Subcutaneous abdominal adipose tissue (tissue), 5 donors: ENCODE data around the gene CMSS1.

ENCODE experiments used
- H3K27ac ChIP-seq: one replicate; pipeline ENCODE4 v1.7.0; 2013; ENCODE audit warnings: low read depth, mild to moderate bottlenecking, inconsistent platforms, low read length, moderate library complexity
- H3K27me3 ChIP-seq, 5 donors: one replicate each; pipeline ENCODE4 v1.7.0; 2013; ENCODE audit warnings: low read length in 5 of 5, inconsistent platforms in 1 of 5; ENCODE audit not compliant: control insufficient read depth in 5 of 5, insufficient read depth in 4 of 5
- H3K36me3 ChIP-seq, 5 donors: one replicate each; pipeline ENCODE4 v1.7.0; 2013; ENCODE audit warnings: low read length in 5 of 5; ENCODE audit not compliant: control insufficient read depth in 5 of 5, insufficient read depth in 5 of 5
- H3K4me1 ChIP-seq, 5 donors: one replicate each; pipeline ENCODE4 v1.7.0; 2013; ENCODE audit warnings: low read length in 5 of 5, mild to moderate bottlenecking in 3 of 5, moderate library complexity in 1 of 5; ENCODE audit not compliant: control insufficient read depth in 5 of 5, insufficient read depth in 5 of 5
- H3K4me3 ChIP-seq, 5 donors: one replicate each; pipeline ENCODE4 v1.7.0; 2013; ENCODE audit warnings: low read length in 5 of 5, low read depth in 1 of 5
- H3K9ac ChIP-seq, 5 donors: one replicate each; pipeline ENCODE4 v1.7.0; 2013; ENCODE audit warnings: low read length in 5 of 5, mild to moderate bottlenecking in 4 of 5, moderate library complexity in 3 of 5
- H3K9me3 ChIP-seq, 5 donors: one replicate each; pipeline ENCODE4 v1.7.0; 2013; ENCODE audit warnings: low read length in 5 of 5; ENCODE audit not compliant: control insufficient read depth in 5 of 5
- donor health status: healthy.
- donor health status: healthy.
- donor health status: healthy.
- donor health status: healthy.
- donor health status: healthy.

Gene CMSS1

DNA sequence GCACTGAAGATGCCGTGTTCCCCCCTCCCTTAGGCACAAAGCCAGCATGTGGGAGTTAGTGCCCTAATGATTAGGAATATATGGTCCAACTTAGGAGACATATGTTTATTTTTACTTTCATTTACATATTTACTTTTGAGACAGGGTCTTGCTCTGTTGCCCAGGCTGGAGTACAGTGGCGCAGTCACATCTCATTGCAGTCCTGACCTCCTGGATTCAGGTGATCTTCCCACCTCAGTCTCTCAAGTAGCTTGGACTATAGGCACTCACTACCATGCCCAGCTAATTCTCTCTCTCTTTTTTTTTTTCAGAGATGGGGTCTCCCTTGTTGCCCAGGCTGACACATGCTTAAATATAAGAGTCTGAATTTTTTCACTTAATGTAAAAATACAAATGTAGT, 391.5 kb downstream of the CMSS1 start:
- Histone ChIP-seq H3K4me1 (peaks cover 0 to 17% (median 15%) of the 10 kb centered on the region in 5 donors), H3K4me3 (no peak overlapping the region), H3K9ac (no peak overlapping the region), H3K27me3 (no peaks in the 10 kb centered on the region), H3K9me3 (no peaks in the 10 kb centered on the region), H3K36me3 (no peaks in the 10 kb centered on the region), H3K27ac (no peak overlapping the region)

DNA sequence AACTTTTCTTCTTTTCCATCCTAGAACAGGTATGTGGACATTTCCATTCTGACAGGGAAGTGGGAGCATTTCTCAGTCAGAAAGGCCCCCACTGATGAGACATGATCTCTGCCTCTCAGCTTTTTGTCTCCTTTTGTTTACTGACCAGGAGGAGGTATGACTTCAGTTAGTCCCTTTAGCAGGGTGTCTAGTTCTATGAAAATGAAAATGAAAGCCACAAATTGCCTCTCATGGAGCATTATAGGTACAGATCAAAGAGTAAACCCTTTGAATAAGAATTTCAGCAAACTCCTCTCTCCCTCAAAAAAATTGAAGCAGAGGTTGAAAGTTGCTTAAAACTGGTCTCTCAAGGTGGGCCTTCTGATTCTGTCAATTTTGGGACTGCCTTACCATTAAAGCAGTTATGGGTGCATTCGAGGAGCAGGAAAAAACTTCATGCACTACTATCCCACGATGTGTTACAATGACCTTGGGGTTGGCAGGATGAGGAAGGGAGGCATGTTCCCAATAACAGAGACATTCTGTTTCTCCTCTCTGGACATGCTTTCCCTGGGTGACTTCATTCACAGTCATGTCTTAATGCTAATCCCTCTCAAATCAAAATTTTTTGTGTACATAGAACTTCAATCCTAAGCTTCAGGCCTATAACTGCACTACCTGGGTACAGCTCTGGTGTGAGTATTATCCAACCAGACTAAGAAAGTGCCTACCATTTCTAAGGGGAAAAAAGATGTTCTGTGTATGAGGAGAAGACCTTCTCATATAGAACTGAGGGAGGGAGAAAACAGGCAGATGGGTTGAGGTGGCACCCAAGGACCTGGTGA, 392.5 kb downstream of the CMSS1 start:
- Histone ChIP-seq H3K4me1 (peaks cover 0 to 17% (median 15%) of the 10 kb centered on the region in 5 donors), H3K9me3 (no peaks in the 10 kb centered on the region), H3K36me3 (no peaks in the 10 kb centered on the region), H3K27ac (peak overlapping the region; percentile 40), H3K9ac (peak overlapping the region in 1 of 5 donors; percentile 24), H3K4me3 (peak overlapping the region in 2 of 5 donors; percentile 1 to 19), H3K27me3 (no peaks in the 10 kb centered on the region)

DNA sequence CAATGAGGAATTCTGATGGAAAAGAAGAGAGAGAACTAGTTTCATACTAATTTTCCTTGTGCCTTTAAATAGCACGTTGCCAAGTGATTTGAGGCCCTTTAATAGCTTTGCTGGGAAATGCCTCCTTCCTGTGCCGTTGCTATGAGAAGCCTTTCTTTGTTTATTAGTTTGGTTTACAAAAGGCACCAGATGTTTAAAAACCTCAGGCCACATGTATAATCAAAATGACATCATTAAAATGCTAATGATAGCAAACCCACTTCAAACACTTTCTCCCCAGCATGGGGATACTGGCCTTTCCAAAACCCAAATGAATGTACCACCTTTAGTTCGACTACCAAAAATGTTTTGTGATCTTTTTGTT, 393.1 kb downstream of the CMSS1 start:
- Histone ChIP-seq H3K36me3 (no peaks in the 10 kb centered on the region), H3K9me3 (no peaks in the 10 kb centered on the region), H3K4me3 (no peak overlapping the region), H3K27ac (peak overlapping the region; percentile 40), H3K4me1 (peaks cover 0 to 17% (median 15%) of the 10 kb centered on the region in 5 donors), H3K9ac (peak overlapping the region in 1 of 5 donors; percentile 14), H3K27me3 (no peaks in the 10 kb centered on the region)

DNA sequence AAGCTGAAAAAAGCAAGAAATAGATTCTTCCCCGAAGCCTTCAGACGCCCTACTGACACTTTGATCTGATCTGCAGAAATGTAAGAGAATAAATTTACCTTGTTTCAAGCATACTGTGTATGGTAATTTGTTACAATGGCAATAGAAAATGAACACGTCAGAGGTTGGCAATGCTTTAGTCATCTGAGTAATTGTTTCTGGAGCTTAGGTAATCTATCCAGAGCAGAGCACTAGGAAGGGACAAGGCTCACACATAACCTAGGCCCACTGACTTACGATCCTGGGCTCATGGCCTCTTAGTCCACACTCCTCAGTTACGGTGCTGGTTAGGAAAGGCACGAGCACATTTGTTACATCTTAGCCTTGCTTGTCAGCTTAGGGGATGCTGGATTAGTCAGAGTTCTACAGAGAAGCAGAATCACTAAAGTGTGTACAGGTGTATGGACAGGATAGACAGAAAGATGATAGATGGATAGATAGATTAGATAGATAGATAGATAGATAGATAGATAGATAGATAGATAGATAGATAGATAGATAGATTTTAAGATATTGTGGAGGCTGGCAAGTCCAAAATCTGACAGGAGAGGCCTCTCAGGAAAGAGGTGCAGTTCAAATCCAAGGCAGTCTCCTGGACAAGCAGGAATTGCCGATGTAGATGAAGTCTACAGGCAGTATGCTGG, 396.4 kb downstream of the CMSS1 start:
- Histone ChIP-seq H3K4me1 (peaks cover 0 to 17% (median 15%) of the 10 kb centered on the region in 5 donors), H3K9me3 (peaks cover 0 to 3% (median 0%) of the 10 kb centered on the region in 5 donors), H3K27me3 (no peaks in the 10 kb centered on the region), H3K36me3 (no peaks in the 10 kb centered on the region), H3K27ac (no peak overlapping the region), H3K9ac (no peak overlapping the region), H3K4me3 (no peak overlapping the region)

DNA sequence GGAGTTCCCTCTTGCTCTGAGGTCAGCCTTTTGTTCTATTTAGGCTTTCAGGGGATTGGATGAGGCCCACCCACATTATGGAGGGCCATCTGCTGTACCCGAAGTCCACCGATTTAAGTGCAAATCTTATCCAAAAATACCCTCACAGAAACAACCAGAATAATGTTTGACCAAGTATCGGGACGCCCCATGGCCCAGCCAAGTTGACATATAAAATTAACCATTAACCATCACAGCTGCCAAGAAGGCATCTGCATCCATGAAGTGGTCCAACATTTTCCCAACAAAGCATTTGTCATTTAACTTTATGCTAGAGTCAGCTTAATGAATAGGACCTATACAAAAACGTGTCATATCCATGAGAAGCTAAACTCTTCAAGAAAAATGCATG, 396.9 kb downstream of the CMSS1 start:
- peaks cover 0 to 17% (median 15%) of the 10 kb centered on the region in 5 donors for H3K4me1 ChIP-seq
- peaks cover 0 to 3% (median 0%) of the 10 kb centered on the region in 5 donors for H3K9me3 ChIP-seq
- H3K9ac ChIP-seq: no peak overlapping the region
- H3K36me3 ChIP-seq: no peaks in the 10 kb centered on the region
- H3K27me3 ChIP-seq: no peaks in the 10 kb centered on the region
- H3K27ac ChIP-seq: no peak overlapping the region
- H3K4me3 ChIP-seq: no peak overlapping the region

DNA sequence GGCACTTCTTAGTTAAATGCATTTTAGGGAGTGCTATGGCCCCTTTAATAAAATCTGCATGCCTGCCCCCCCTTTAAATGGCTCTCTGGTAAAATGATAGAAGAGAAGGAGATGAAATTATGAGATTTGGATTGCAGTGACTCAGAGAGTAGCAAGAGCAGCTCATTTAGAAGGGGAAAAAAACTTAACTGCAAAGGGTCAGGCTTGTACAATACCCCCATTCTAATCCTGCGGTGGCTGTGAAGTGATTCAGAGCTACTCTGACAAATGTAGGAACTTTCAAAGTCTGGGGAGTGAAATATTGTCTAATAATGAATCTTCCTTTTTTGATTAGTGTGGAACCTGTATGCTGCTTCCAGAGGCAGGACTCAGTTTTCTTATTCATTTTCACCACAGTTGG, 399.1 kb downstream of the CMSS1 start:
- Histone ChIP-seq H3K4me3 (no peak overlapping the region), H3K9me3 (peaks cover 0 to 3% (median 0%) of the 10 kb centered on the region in 5 donors), H3K9ac (no peak overlapping the region), H3K27ac (no peak overlapping the region), H3K36me3 (no peaks in the 10 kb centered on the region), H3K4me1 (no peaks in the 10 kb centered on the region), H3K27me3 (no peaks in the 10 kb centered on the region)

DNA sequence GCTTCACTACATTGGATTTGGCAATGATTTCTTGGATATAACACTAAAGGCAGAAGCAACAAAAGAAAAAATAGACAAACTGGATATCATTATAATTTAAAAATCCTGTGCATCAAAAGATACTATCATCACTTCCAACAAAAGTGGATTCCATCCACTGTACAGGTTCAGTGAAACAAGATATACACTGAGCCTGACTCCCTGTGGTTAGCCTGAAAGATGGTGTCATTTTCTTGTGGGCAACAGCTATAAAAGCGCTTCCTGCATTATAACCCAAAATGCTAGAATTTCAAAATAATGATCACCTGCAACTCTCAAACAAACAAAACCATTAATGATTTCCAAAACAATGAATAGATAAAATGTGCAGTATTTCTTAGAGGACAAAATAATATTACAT, 403.5 kb downstream of the CMSS1 start:
- H3K9me3 ChIP-seq: peaks cover 0 to 3% (median 0%) of the 10 kb centered on the region in 5 donors
- no peak overlapping the region for H3K9ac ChIP-seq
- H3K27me3 ChIP-seq: no peaks in the 10 kb centered on the region
- no peaks in the 10 kb centered on the region for H3K36me3 ChIP-seq
- H3K4me1 ChIP-seq: no peaks in the 10 kb centered on the region
- no peak overlapping the region for H3K27ac ChIP-seq
- H3K4me3 ChIP-seq: no peak overlapping the region

DNA sequence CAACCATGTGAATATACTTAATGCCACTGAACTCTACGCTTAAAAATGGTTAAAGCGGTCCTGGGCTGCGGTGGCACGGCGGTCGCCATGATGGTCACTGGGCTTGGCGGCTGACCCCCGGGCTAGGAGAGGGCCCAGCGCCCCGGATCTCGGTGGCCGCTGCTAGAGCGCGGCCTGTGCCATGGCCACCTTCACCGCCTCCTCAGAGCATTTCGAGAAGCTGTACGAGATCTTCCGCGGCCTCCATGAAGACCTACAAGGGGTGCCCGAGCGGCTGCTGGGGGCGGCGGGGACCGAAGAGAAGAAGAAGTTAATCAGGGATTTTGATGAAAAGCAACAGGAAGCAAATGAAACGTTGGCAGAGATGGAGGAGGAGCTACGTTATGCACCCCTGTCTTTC, 407.5 kb downstream of the CMSS1 start:
- no peak overlapping the region for H3K4me3 ChIP-seq
- H3K36me3 ChIP-seq: no peaks in the 10 kb centered on the region
- no peak overlapping the region for H3K27ac ChIP-seq
- H3K9ac ChIP-seq: no peak overlapping the region
- no peaks in the 10 kb centered on the region for H3K9me3 ChIP-seq
- H3K27me3 ChIP-seq: no peaks in the 10 kb centered on the region
- H3K4me1 ChIP-seq: peaks cover 0 to 8% (median 0%) of the 10 kb centered on the region in 5 donors

DNA sequence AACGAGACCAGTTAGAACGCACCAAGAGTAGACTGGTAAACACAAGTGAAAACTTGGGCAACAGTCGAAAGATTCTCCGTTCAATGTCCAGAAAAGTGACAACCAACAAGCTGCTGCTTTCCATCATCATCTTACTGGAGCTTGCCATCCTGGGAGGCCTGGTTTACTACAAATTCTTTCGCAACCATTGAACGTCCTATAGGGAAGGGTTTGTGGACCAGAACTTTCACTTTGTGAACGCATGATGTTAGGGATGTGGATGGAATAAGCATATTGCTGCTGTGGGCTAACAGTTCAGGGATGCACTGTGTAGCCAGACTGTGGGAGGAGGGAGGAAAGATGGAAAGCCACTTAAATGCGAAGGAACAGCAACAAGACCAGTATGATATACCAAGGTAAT, 408.2 kb downstream of the CMSS1 start:
- Histone ChIP-seq H3K4me1 (peaks cover 0 to 8% (median 0%) of the 10 kb centered on the region in 5 donors), H3K4me3 (no peak overlapping the region), H3K9ac (no peak overlapping the region), H3K36me3 (no peaks in the 10 kb centered on the region), H3K27ac (no peak overlapping the region), H3K27me3 (no peaks in the 10 kb centered on the region), H3K9me3 (no peaks in the 10 kb centered on the region)

DNA sequence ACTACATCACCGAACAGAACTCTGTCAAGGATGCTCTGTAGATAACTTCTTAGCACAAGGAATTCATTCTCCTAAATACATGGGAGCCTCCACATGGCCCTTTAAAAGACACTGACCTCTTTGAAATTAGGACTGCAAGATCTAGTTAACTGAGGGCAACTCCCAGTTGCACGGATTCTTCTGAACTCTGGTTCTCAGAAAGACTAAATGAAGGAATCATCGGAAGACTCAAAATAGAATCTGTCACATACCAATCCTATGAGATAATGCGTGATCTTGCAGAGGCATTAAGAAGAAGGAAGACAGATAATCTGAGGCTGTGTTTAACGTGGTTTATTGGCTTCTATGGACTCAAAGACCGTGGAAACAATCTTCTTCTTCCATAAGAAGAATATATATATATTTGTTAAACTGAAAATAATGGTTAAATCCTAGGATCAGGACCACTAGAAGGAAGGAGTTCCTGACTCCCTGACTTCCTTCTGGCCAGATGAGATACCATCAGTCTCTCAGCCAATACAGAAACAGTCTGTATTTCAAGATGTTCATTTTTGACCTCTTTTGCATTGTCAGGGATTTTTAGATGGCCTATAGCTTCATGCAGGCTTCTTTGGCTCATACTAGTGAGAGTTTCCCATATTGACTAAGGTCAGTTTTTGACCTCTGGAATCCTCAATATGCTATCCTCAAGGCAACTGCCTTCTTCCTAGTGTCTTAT, 409.2 kb downstream of the CMSS1 start:
- no peak overlapping the region for H3K27ac ChIP-seq

More for the DNA sequence above, 409.2 kb downstream of the CMSS1 start:
- H3K4me3 ChIP-seq: no peak overlapping the region
- no peaks in the 10 kb centered on the region for H3K36me3 ChIP-seq
- H3K9ac ChIP-seq: no peak overlapping the region
- H3K9me3 ChIP-seq: no peaks in the 10 kb centered on the region
- H3K4me1 ChIP-seq: peaks cover 0 to 8% (median 0%) of the 10 kb centered on the region in 5 donors
- no peaks in the 10 kb centered on the region for H3K27me3 ChIP-seq
